HG03159 (cell line): Measurements from ENCODE around the gene MUC13.

Experiments
- ATAC-seq: cut with Tn5 transposase; IDR thresholded peaks from one replicate; pipeline ENCODE4 v1.9.1; 2021; ENCODE audit warnings: mild to moderate bottlenecking, moderate library complexity; ENCODE audit not compliant: unreplicated experiment

MUC13 gene

GRCh38 chr3:124904835-124905492, 29.6 kb downstream of the MUC13 start:
- no peak for ATAC-seq

- no peak for ATAC-seq
Measured at GRCh38 chr3:124903896-124904834, 30.4 kb downstream of the MUC13 start.

DNA sequence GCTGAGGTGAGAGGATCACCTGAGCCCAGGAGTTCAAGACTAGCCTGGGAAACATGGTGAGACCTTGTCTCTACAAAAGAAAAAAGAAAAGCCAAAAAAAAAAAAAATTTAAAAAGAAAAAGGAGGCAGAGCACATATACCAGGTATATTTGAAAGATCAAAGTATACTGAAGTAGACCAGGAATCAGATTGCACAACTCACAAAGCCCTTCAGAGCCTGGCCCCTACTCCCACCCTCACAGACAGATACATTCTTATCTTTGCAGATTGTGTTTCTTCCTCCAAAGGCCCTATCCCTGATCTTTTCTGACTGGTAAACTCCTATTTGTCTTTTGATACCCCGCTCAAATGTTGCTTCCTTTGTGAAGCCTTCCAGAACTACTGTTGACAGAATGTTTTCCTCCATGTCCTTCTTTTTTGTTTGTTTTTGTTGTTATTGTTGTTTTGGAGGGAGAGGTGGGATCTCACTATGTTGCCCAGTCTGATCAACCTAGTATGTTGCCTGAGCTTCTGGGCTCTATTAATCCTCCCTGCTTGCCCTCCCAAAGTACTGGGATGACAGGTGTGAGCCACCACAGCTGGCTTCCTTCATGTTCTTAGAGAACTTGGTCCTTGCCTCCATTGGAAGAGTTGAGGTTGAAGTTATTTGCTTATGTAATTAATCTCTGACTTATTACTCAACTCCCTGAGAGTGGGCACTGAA, 37.6 kb downstream of the MUC13 start:
- ATAC-seq, result no peak

GRCh38 chr3:124895756-124896155, 38.8 kb downstream of the MUC13 start:
- ATAC-seq, result no peak

GRCh38 chr3:124893526-124893925, 41.0 kb downstream of the MUC13 start:
- ATAC-seq, result no peak

DNA sequence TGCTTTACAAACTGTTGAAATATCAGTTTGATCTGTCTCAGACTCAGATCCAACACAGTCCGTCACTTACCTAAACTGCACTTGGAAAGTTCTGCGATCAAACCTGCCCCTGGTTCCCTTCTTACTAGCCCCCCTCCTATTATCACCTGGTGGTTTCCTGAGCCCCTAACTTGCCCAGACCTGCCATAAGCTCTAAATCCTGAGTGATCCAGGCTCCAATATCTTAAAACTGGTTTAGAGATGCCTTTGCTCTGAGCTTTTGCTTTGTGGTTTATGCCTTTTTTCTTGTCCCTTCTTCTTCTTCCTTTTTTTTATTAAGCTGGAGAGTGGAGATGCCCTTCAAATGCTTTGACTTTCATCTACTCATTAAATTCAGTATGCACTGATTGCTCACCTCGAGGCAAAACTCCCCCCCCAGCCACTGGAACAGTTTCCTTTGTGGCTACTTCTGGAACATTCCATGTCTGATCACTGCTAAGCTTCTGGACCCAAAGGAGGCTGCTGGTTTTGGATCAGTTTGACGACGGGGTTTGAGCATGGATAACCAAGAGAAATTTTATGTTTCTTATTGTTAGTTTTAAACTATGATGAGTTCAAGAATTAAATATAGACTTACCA, 43.9 kb downstream of the MUC13 start:
- ATAC-seq, result no peak

- no peak for ATAC-seq
Measured at GRCh38 chr3:124888482-124889441, 45.8 kb downstream of the MUC13 start.

DNA sequence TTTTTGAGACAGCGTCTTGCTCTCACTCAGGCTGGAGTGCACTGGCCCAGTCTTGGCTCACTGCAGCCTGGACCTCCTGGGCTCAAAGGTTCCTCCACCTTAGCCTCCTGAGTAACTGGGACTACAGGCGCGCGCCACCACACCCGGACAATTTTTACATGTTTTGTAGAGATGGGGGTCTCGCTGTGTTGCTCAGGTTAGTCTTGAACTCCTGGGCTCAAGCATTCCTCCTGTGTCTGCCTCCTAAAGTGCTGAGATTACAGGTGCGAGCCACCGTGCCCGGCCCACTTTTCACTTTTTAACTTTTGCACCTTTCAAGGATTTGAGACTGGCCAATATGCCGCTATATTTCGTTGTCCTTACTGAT, 46.6 kb downstream of the MUC13 start:
- no peak for ATAC-seq

DNA sequence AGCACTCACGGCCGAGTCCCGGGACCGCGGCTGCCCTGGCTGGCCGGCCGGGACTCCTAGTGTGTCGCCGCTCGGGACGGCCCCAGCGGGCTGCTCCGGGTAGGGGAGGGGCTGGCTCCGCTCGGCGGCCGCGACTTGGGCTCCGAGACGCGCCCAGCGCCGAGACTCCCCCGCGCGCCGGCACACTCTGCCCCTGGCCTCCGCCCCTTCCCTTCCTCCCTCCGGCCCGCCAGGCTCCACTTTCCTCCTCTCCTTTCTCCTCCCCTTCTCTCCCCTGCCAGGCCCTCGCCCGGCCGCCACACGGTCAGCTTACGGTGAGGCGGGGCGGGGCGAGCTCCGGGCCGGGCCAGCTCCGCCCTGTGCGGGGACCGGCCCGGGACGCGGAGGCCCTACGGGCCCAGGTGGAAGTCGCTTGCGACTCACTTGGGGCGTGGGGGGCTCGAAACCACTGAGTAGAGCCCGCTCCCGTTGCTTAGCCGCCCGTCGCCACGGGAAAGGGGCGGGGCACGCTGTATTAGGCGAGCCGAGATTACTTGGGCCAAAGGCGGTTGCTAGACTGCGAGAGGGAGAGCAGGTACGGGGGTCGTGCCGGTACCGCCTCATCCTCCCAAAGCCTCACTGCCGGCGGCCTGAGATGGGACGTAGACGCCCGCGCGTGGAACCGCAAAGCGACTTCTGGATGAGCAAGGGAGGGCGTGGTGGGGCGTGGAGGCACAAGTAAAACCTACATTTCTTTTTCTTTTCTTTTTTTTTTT, 47.2 kb downstream of the MUC13 start, which contains the start of gene ITGB5:
Gene ITGB5 (minus strand): TSS at position 189 of the 755 bp plus-strand sequence. CDS start 365 bp downstream, outside the sequence.
- ATAC-seq, result peak; percentile 54

GRCh38 chr3:124886168-124887056, 48.1 kb downstream of the MUC13 start:
- ATAC-seq, result peak; percentile 49

- ATAC-seq, result no peak
Measured at GRCh38 chr3:124885466-124886167, 48.9 kb downstream of the MUC13 start.

DNA sequence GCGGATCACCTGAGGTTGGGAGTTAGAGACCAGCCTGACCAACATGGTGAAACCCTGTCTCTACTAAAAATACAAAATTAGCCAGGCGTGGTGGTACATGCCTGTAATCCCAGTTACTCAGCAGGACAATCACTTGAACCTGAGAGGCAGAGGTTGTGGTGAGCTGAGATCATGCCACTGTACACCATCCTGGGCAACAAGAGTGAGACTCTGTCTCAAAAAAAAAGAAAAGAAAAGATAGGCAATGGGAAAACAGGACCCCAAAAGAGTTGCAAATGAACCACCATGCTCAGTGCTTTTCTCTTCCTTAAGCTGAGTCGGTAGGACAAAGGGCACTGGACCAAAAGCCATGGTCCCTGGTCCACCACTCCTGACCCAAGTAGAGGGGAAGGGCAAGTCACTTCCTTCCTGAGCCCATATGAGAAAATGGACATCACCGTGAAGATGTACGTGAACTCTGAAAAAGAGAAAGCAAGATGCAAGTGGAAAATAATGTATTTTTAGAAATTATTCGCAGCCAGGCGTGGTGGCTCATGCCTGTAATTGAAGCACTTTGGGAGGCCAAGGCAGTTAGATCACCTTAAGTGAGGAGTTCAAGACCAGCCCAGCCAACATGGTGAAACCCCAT, 50.0 kb downstream of the MUC13 start:
- ATAC-seq, result no peak

GRCh38 chr3:124883766-124884473, 50.6 kb downstream of the MUC13 start:
- ATAC-seq, result no peak

DNA sequence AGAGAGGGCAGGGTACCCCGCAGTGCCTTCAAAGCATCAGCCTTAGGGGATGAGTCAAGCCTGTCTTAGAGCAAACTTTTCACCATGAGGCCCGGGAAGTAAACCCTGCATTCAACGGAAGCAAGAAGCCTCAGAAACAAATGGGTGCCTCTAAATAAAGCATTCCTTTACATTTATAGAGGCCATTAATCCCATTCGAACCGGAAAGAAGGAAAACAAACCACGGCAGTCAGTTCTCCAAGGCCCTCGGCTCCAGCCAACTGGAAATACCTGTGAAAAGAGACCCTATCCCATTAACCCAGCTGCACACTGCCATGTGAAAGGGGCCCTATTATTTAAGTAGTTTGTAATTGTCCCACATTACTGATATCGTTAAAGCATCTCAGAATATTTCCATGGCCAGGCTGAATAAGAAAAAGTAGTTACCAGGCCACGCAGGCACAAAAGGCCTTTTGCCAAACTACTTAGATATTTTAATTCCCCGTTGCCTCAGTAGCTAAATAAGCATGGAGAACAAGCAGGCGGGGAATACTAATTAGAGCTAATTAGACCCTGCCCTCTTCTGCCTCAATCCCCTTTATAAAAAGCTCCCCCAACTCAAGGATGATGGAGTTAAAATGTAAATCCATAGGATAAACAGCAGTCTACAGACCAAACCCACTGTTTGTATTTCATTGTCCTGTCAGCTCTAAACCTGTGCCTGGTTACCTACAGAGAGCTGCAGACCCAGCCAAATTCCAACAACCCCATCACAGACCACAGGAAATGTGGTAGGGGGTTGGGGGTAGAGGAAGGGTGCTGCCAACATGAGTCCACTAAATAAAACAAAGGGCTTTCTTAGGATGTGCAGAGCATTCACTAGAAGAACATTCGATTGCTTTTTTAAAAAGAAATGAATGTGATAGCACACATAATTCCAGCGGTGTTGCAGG, 51.5 kb downstream of the MUC13 start:
- ATAC-seq, result no peak

DNA sequence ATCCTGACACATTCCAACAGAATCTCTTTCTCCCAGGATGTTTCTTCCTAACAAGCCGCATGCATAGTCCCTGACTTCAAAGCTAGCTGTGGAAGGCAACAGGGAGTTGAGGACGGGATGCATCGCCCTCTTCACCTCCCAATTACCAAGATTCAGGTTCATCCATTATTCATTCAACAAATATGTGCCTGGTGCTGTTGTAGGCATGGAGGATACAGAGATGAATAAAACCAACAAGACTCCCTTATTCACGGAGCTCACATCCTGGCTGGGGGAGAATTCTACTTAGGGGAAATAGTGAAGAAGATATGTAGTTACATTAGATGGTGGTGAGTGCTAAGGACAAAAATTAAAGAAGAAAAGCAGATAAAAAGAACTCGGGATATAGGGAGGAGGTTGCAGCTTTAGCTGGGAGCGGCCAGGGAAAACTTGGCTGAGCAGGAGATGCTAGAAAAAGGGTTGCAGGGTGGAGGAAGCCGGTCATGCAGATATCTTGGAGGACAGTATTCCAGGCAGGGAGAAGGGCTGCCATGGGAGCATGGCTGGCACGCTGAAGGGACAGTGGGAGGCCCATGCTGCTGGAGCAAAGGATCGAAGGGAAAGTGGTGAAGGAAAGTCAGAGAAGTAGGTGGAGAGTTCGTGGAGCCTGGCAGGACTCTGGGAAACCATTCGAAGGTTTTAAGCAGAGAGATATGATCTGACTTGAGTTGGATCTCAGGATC, 52.4 kb downstream of the MUC13 start:
- no peak for ATAC-seq
